Spleen (tissue), 7 donors: Measurements from ENCODE around the gene WRAP73.

ENCODE experiments used
- CTCF ChIP-seq, 11 experiments: fragments of 200-600 bp in 7 of 11; fragments of 450-650 bp in 4 of 11; sonication (generic) in 4 of 11; IDR thresholded peaks in 8 of 11; conservative IDR thresholded peaks in 3 of 11; 1 replicate in 7 of 11; 2 replicates in 4 of 11; pipeline versions ENCODE4 v1.4.0 to v1.8.0; 2016 to 2021; ENCODE audit warnings: antibody characterized with exemption in 11 of 11, inconsistent platforms in 4 of 11, mild to moderate bottlenecking in 1 of 11
- POLR2A ChIP-seq, 3 donors: fragments of 450-650 bp; IDR thresholded peaks; one replicate each; pipeline ENCODE4 v1.5.1; 2017; ENCODE audit warnings: antibody characterized with exemption in 3 of 3, mild to moderate bottlenecking in 1 of 3
- POLR2AphosphoS5 ChIP-seq, 3 donors: sonication (generic); formaldehyde crosslinking; IDR thresholded peaks; one replicate each; pipeline ENCODE4 v1.5.1; 2017; ENCODE audit warnings: antibody characterized with exemption in 3 of 3
- donor health status: DM: no; HTN: no; CAD: no; lungs with moderate emphysema.
- donor health status: DM: no; HTN: no; CAD: no.
- donor health status: DM: no; HTN: no; CAD: no.

GRCh38 chr1:3597599-3597964, 52.3 kb downstream of the WRAP73 start:
- no peak for TF ChIP-seq POLR2A (IDR thresholded peaks at IDR 0.05)
- no peak for TF ChIP-seq CTCF (IDR thresholded peaks at IDR 0.05 in 8 of 11, conservative IDR thresholded peaks at IDR 0.05 in 3 of 11)
- TF ChIP-seq POLR2AphosphoS5 (IDR thresholded peaks at IDR 0.05) = no peak
